Neural progenitor cell (in vitro differentiated cells): Measurements from ENCODE around the gene PNLDC1.

Experiments
- CTCF ChIP-seq: fragments of 200-600 bp; sonication (generic); IDR thresholded peaks from 2 replicates; pipeline ENCODE4 v1.5.1; 2017; ENCODE audit warnings: antibody characterized with exemption, mild to moderate bottlenecking
- EZH2 ChIP-seq: fragments of 200-600 bp; sonication (generic); IDR thresholded peaks from 2 replicates; pipeline ENCODE4 v1.6.1; 2017; ENCODE audit warnings: antibody characterized with exemption, mild to moderate bottlenecking, moderate library complexity
- EZH2phosphoT487 ChIP-seq: fragments of 200-600 bp; sonication (generic); IDR thresholded peaks from 2 replicates; pipeline ENCODE4 v1.6.1; 2017; ENCODE audit warnings: antibody characterized with exemption

GRCh38 chr6:159797554-159797953 lies 2.5 kb upstream of the PNLDC1 start:
- TF ChIP-seq EZH2 (no peak), CTCF (no peak), EZH2phosphoT487 (no peak)
